Right ventricle myocardium inferior (tissue), 1 donor: ENCODE data around the gene RGS4. TPM values are rescaled to one million over a fixed set of nuclear protein-coding genes. Genes with fewer than 3 reads are reported as not detected.

Experiments
- ATAC-seq: fragments of 200-7000 bp; cut with Tn5 transposase; one replicate; pipeline ENCODE4 v1.9.1; 2020; ENCODE audit warnings: mild to moderate bottlenecking, moderate library complexity
- DNase-seq: peaks from one replicate; pipeline ENCODE4 v3.0.0; 2021; ENCODE audit errors: missing footprints
- intact Hi-C: fragments of 100-400 bp; cut with DNase I; formaldehyde crosslinking; loops from one replicate; pipeline ENCODE4 v1.11.0; 2022
- total RNA-seq: library from RNA; stranded (reverse); fragmentation: NEBNext Ultra II Directional; extraction: Animal tissue kit (Norgen Biotek cat#: 25700); gene quantifications from one replicate; pipeline ENCODE4 v1.2.1, GENCODE V29; 2021
- donor health status: DM: no; HTN: yes; CAD: no; lungs with severe emphysema.

Gene RGS4
- total RNA-seq, 1 donor from 2014 or later: 0.92 TPM

DNA sequence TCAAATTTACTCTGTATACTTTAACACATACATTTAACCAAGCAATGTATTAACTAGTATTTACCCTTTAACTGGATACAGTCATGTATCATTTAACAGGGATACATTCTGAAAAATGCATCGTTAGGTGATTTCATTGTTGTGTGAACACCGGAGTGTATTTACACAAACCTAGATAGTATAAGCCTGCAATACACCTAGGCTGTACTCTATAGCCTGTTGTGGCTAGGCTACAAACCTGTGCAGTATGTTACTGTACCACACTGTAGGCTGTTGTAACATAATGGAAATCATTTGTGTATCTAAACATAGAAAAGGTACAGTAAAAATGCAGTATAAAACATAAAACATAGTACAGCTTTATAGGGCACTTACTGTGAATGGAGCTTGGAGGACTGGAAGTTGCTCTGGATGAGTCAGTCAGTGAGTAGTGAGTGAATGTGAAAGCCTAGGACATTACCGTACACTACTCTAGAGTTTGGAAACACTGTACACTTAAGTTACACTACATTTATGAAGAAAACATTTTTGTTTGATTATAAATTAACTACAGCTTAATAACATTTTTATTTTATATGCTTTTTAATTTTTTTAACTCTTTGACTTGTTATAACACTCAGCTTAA lies 21.3 kb downstream of the RGS4 start:
- intact Hi-C loops: no loop called here
- DNase-seq (no peak), ATAC-seq (no peak)

DNA sequence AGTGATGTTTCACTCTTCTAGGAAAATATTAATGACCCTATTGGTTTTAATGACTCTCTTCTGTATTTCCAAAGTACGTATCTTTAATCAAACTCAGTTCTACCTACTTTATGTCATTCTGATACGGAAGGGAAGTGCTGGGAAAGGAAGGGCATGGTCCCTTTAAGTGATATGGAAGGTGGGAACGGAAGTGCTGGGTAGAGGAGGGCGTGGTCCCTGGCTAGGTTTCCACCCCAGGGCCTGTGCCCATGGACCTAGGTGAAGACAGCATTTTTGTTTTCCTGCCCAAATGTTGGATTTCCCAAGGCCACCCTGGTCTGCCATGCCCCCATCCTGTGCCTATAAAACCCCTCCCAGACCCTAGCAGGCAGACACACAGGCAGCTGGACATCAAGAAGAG lies 24.0 kb downstream of the RGS4 start:
- no peak for ATAC-seq
- intact Hi-C loops: no loop called here
- DNase-seq: no peak

DNA sequence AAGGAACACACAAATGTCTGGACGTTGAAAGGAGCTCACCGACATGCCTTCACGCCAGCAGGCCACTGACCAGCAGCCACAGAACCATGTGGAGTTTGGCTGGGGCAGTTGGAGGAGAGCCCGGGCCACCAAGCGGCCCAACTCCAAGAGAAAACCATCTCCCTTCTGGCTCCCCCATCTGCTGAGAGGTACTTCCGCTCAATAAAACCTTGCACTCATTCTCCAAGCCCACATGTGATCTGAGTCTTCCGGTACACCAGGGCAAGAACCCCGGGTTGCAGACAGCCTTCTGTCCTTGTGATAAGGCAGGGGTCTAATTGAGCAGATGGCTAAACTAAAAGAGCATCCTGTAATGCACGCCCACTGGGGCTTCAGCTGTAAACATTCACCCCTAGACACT lies 24.4 kb downstream of the RGS4 start:
- intact Hi-C loops: no loop called here
- no peak for ATAC-seq

DNA sequence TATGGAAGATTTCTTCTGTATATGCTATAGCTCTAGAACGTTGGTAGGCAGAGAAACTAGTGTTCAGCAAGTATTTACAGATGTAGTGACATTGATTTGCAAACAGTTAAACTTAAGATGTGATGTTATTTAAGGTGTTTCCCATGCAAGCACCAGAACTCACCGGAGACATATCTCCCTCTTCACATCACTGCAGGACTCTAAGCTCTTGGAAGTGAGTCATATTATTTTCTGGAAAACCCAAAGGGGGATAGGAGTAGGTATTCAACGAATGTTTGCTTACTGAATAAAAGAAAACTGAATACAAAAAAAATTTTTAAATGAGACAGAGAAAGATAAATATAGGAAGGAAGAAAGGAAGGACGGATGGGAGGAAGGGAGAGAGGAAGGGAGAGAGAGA lies 25.0 kb downstream of the RGS4 start:
- ATAC-seq: no peak
- DNase-seq: no peak
- intact Hi-C loops: no loop called here

More for the DNA sequence above, 24.4 kb downstream of the RGS4 start:
- DNase-seq: no peak

DNA sequence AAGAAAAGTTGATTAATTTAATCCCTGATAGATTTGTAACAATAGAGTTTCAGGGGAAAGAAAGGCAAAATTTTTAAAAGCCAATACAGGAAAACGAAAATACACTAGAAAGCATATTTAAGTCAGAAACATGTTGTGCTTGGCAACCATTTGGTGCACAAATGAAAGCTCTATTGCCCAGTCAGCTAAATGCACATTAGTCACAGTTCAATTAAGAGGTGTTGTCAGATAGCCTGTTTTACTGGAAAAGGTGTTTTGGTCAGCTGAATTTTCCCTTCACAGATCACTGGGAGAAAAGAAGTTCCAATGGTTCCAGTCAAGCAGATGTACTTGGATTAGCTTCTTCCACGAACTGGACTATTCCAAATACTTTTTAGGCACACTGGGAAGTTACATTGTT lies 25.4 kb downstream of the RGS4 start:
- intact Hi-C loops: no loop called here
- DNase-seq: no peak
- ATAC-seq: no peak

DNA sequence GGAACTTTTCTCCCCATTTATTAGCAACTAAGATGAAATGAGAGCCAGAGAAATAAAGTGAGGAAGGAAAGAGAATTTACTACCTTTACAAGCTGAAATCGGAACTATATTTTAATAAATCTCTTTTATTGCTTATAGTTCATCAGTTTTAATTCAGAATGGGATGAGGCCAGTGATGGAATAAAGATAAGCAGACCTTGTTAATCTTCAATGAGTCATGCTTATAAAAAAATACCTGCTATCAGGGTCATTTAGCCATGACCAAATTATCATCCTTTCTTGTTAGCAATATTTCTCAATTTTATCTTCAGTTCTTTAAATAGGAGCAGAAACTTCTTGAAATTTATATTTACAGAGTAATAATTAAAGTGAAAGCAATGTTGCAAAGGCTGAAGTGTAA lies 26.1 kb downstream of the RGS4 start:
- DNase-seq: no peak
- intact Hi-C loops: no loop called here
- ATAC-seq: no peak

DNA sequence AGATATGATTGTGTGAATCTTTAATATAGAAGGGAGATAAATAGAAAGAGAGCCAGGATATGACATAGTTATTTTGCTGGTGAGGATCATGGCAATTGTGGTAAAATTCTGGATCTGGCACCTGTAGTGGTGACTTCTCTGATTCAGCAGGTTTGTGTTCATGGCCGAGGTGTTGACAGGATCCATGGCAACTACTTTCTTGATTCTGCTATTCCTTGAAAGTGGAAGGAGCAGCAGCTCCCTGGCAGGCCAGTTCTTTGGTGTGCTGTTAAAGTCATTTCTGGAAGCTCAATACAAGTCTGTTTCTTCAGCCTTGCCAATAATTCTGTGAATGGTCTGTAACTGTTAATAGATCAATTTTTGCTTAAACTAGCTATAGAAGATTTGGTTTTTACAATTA lies 33.4 kb downstream of the RGS4 start:
- DNase-seq: no peak
- ATAC-seq: no peak
- intact Hi-C loops: no loop called here

DNA sequence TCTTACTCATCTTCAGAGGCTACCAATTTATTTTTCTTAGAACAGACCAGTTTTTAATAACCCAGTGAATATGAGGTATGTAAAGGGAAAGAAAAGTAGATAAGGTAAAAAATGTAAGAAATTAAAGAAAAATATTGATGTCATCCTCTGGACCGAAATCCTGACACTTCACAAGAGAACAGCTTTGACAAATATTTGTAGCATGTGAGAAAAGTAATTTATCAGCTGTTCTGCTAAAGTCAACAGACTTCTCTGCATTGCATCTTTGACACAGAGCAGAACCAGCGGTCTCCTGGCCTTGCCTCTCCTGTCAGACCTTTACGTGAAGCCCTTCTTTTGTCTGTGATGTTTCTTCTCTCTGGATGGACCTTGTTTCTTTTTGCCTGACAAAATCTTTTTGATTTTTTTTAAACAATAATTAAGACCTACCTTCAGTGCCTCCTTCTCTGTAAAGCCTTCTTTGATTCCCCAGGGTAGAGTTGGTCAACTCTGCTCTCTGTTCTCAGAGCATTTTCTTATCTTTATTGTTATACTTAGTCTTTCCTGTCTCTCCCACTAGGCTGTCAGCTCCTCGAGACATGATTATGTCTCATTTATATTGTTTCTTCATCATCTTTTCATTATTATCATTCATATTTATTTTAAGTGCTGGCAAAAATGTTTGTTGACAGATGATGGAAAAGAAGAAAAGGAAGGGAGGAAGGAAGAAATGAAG lies 35.4 kb downstream of the RGS4 start:
- no peak for DNase-seq
- no peak for ATAC-seq
- intact Hi-C loops: no loop called here

DNA sequence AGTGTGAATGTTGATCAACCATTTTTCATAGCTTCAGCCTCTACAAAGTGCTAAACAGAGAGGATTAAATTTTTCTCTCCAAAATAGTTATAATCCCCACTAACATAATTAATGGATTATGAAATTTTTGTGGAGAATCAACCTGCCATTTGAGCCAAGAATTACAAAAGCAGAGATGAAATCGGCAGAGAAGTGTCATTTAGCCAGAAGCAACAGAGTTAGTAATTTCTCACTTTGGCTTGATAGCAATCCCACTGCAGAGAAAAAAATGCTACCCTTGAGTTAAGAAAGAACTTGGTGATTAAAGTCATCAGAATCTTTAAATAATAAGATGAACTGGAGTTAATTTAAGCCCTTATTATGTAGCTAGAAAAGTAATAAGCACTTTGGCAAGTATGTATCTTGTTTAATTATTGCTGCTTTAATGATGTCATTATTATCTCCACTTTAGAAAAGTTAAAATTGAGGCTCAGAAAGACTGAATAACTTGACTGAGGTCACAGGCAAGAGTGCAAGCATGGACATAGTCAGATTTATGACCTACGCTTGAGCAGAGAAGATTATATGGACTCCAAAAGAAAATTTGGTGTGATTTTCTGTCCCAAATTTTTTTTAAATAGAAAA lies 37.3 kb downstream of the RGS4 start:
- DNase-seq (no peak), ATAC-seq (no peak)
- intact Hi-C loops: no loop called here

DNA sequence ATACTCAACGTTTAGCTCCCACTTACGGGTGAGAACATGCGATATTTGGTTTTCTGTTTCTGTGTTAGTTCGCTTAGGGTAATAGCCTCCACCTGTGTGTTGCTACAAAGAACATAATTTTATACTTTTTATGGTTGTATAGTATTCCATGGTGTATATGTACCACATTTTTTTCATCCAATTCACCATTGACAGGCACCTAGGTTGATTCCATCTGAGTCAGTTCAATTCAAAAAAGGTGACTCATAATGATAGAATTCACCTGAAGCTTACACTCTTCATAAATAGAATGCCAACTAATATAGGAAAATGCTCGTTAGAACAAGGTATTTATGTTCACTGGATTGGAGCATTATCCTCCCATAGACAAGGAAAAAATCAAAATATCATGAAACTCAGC lies 38.5 kb downstream of the RGS4 start:
- ATAC-seq (no peak), DNase-seq (no peak)
- intact Hi-C loops: no loop called here

DNA sequence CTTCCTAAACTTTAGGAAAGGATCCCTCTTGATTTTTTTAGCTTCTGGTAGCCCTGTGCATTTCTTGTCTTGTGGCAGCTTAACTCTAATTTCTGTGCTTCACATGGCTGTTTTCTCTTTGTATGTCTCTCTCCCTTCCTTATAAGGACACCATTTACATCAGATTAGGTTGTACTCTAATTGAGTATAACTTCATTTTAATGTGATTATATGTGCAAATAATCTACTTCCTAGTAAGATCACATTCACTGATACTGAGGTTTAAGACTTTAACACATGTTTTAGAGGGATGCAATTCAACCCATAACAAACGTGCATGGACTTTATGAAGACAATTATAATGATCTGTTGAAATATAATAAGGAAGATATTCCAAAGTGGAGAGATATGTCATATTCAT lies 46.7 kb downstream of the RGS4 start:
- DNase-seq (no peak), ATAC-seq (no peak)
- intact Hi-C loops: no loop called here

DNA sequence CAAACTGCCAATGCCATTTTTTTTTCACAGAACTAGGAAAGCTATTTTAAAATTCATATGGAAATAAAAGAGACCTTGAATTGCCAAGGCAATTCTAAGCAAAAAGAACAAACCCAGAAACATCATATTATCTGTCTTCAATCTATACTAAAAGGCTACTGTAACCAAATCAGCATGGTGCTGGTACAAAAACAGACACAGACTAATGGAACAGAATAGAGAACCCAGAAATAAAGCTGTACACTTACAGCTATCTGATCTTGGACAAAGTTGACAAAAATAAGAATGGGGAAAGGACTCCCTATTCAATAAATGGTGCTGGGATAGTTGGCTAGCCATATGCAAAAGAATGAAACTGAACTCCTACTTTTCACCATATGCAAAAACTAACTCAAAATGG lies 50.5 kb downstream of the RGS4 start:
- DNase-seq: no peak
- intact Hi-C loops: no loop called here
- no peak for ATAC-seq

DNA sequence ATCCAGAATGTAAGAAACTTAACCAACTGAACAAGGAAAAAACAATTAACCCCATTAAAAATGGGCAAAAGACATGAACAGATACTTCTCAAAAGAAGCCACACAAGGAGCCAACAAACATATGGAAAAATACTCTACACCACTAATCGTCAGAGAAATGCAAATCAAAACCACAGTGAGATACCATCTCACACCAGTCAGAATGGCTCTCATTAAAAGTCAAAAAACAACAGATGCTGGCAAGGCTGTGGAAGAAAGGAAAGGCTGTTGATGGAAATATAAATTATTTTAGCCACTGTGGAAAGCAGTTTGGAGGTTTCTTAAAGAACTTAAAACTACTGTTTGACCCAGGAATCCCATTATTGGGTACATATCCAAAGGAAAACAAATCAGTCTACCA lies 51.2 kb downstream of the RGS4 start:
- DNase-seq (no peak), ATAC-seq (no peak)
- intact Hi-C loops: no loop called here

DNA sequence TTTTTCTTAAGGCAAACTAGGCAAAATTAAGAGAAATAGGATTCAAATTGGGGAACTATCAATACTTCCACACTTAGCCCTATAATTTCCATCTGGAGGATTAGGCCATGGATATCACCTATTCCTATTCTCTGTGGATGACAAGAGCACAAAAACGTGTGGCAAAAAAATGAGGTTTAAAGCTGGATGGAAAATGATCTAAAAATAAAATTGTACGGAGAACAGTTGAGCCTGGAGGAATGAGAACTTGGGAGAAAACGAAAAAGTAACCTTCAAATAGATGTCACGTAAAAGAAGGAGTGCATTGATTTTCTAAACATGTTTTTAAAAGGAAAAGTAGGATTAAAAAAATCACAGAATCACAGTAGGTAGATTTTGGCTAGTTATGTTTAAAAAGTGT lies 55.7 kb downstream of the RGS4 start:
- DNase-seq (no peak), ATAC-seq (no peak)
- intact Hi-C loops: no loop called here

Other genes starting within 250 kb of the RGS4 start
- gene CCDC190, start 208.2 kb upstream of the RGS4 start, total RNA-seq: 0.35 TPM
- gene RGS5, start 133.6 kb downstream of the RGS4 start, total RNA-seq: 246 TPM